Immature natural killer cell (primary cell): Measurements from ENCODE around the gene RTL1. TPM values are rescaled to one million over a fixed set of nuclear protein-coding genes. Genes with fewer than 3 reads are reported as not detected.

Experiments used
- DNase-seq, 3 donors: peaks; one replicate each; pipeline ENCODE4 v3.0.0; 2022; ENCODE audit warnings: mixed read lengths in 1 of 3
- H3K27ac Mint-ChIP-seq, 6 donors: one replicate each; pipeline ENCODE4 v1.8.0; 2020; ENCODE audit warnings: mixed read lengths in 6 of 6, mild to moderate bottlenecking in 5 of 6, inconsistent platforms in 4 of 6, moderate library complexity in 3 of 6
- H3K27me3 Mint-ChIP-seq, 3 donors: one replicate each; pipeline ENCODE4 v1.8.0; 2020 to 2021; ENCODE audit warnings: low read depth in 3 of 3, mild to moderate bottlenecking in 3 of 3, mixed read lengths in 3 of 3, moderate library complexity in 3 of 3, inconsistent platforms in 1 of 3
- H3K36me3 Mint-ChIP-seq, 3 donors: one replicate each; pipeline ENCODE4 v1.8.0; 2020; ENCODE audit warnings: mixed read lengths in 3 of 3, inconsistent platforms in 2 of 3, mild to moderate bottlenecking in 2 of 3
- H3K4me1 Mint-ChIP-seq, 2 donors: one replicate each; pipeline ENCODE4 v1.8.0; 2020; ENCODE audit warnings: inconsistent platforms in 2 of 2, mild to moderate bottlenecking in 2 of 2, mixed read lengths in 2 of 2, moderate library complexity in 1 of 2
- H3K4me3 Mint-ChIP-seq, 5 donors: one replicate each; pipeline ENCODE4 v1.8.0; 2020; ENCODE audit warnings: mild to moderate bottlenecking in 5 of 5, mixed read lengths in 5 of 5, inconsistent platforms in 3 of 5, moderate library complexity in 3 of 5
- H3K9me3 Mint-ChIP-seq, 6 donors: one replicate each; pipeline ENCODE4 v1.8.0; 2020; ENCODE audit warnings: mild to moderate bottlenecking in 6 of 6, mixed read lengths in 6 of 6, inconsistent platforms in 4 of 6, moderate library complexity in 3 of 6
- polyA plus RNA-seq, 3 donors: library from polyadenylated mRNA; unstranded; fragments of 300-500 nt; fragmentation: Illumina TruSeq; gene quantifications; one replicate each; pipeline ENCODE4 v1.2.3, GENCODE V29; 2021

The RTL1 gene
- polyA plus RNA-seq, 3 donors from 2014 or later: not detected

DNA sequence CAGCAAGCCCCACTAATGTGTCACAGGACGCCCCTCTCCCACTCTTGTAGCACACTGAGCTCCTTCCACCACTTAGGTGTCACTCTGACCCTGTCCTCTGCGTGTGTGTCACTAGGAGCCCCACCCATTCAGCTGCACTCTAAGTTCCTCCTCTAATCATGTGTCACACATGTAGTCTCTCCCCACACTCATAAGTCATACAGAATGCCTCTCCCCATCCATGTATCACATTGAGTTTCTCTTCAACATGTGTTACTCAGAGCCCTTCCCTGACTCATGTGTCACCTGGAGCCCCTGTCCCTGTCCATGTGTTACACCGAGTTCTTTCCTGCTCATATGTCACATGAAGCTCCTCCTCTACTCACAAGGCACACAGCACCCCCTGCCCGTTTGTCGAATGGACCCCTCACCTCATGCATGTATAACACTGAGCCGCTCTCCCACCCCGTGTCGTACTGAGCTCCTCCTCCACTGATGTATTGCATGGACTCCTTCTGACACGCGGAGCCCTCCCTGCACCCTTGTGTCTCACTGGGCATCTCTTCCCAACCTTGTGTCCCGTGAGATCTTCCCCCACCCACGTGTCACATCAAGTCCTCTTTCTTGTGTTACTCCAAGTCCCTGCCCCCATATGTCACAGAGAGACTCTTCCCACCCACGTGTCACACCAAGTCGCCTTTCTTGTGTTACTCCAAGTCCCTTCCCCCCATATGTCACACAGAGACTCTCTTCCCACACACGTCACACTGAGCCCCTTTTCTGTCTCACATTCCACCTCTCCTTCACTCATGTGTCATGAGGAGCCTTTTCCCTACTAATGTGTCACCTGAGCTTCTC, 31.0 kb downstream of the RTL1 start:
- Mint-ChIP-seq H3K36me3 (no peaks in the 10 kb centered on the region), H3K4me3 (no peak overlapping the region), H3K27ac (peak overlapping the region in 1 of 6 donors; percentile 2), H3K9me3 (no peaks in the 10 kb centered on the region), H3K4me1 (no peaks in the 10 kb centered on the region), H3K27me3 (peaks cover 4 to 6% (median 5%) of the 10 kb centered on the region in 3 donors)
- DNase-seq: no peak

DNA sequence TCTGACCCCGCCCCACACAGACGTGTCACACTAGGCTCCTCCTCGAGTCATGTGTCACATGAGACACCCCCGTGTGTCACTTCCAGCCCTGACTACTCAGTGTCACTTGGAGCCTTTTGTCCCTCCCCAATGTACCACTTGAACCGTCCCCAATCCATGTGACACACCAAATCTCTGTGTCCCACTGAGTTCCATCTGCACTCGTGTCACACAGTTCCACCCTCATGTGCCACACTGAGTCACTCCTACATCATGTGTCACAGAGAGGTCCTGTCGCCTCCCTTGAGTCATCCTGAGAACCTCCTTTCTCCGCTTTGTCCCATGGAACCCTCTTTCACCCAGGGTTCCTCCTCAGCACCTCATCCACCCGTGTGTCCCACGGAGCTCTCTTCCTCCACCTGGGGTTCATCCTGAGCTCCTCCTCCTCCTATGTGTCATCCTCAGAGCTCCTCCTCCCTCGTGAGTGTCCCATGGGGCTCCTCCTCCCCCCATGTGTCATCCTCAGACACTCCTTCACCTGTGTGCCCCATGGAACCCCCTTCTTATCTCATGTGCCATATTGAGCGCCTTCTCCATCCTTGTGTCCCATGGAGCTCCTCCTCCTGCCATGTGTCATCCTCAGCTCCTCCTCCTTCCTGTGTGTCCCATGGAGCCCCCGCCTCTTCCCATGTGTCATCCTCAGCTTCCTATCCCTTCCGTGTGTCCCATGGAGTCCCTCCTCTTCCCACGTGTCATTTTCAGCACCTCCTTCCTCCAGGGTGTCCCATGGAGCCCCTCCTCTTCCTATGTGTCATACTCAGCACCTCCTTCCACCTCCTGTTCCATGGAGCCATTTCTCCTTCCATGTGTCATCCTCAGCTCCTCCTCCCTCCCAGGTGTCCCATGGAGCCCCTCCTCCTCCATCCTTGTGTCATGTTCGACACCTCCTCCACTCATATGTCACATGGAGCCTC, 32.0 kb downstream of the RTL1 start:
- H3K4me3 Mint-ChIP-seq: no peak overlapping the region
- no peaks in the 10 kb centered on the region for H3K36me3 Mint-ChIP-seq
- H3K9me3 Mint-ChIP-seq: no peaks in the 10 kb centered on the region
- peaks cover 5 to 8% (median 5%) of the 10 kb centered on the region in 3 donors for H3K27me3 Mint-ChIP-seq
- no peaks in the 10 kb centered on the region for H3K4me1 Mint-ChIP-seq
- DNase-seq: no peak
- no peak overlapping the region for H3K27ac Mint-ChIP-seq

DNA sequence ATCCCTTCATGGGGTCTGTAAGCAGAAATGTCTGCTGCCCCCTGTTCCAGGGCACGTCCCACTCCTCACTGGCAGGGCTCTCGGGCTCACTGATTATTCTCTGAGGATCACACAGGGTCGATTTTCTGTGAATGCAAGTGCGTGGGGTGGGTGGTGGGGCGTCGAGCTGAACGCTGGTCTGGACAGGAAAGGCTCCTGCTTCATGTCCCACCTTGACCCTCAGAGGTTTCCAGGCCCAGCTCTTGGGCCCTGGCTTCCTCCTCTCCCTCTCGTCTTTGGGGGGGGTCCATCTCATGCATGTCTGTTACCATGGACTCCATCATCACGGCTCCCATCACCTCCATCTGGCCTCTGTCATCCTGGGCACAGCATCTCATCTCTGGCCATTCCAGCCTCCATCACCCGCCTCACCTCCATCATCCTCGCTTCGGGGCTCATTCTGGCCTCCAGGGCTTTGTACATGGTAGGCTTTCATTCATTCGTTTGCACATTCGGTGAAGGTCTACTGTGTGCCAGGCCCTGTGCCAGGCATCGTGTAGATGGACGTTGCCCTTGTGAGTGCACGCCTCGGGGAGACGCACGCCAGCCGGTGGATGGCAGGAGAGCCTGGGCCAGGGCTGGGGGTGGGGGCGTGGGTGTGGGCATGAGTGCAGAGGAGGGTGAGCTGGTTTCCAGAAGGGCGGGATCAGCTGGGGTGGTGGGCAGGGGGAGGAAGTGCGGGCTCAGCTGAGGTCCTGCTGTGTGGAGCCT, 34.7 kb downstream of the RTL1 start:
- H3K4me1 Mint-ChIP-seq: no peaks in the 10 kb centered on the region
- peaks cover 2 to 8% (median 4%) of the 10 kb centered on the region in 3 donors for H3K27me3 Mint-ChIP-seq
- H3K27ac Mint-ChIP-seq: no peak overlapping the region
- DNase-seq: no peak
- no peaks in the 10 kb centered on the region for H3K36me3 Mint-ChIP-seq
- H3K4me3 Mint-ChIP-seq: no peak overlapping the region
- no peaks in the 10 kb centered on the region for H3K9me3 Mint-ChIP-seq

DNA sequence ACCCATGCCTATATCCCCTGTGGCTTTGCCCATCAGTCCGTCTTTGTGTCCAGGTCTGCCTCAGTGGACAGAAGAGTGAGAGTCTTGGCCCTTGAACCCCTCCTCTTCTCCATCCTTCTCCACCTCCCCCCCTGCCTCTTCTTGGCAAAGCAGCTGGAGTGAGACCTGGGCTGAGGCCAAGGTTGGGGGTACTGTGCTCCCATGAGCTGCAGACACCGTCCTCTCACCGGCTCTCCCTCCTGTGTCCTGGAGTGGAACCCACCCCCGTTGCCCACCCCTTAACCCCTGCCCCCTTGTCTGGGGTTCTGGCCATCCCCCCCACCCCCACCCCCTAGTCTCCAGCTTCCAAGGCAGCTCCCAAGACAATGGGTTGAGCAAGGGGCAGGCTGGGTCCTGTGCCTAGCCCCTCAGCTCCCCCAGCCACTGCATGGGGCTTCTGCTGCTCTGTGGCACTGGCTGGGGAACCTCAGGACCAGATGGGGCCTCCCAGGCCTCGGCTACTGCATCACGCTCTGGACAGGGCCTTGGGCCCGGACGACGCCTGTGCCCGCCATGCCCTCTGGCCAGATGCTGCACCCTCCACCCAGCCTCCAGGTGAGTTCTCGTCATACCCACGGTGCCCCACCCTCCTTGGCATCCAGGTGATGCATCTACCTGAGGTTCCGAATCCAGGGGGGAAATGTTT, 35.7 kb downstream of the RTL1 start:
- Mint-ChIP-seq H3K4me3 (no peak overlapping the region), H3K27me3 (peaks cover 2 to 8% (median 2%) of the 10 kb centered on the region in 3 donors), H3K36me3 (no peaks in the 10 kb centered on the region), H3K27ac (no peak overlapping the region), H3K9me3 (no peaks in the 10 kb centered on the region), H3K4me1 (no peaks in the 10 kb centered on the region)
- DNase-seq: no peak

DNA sequence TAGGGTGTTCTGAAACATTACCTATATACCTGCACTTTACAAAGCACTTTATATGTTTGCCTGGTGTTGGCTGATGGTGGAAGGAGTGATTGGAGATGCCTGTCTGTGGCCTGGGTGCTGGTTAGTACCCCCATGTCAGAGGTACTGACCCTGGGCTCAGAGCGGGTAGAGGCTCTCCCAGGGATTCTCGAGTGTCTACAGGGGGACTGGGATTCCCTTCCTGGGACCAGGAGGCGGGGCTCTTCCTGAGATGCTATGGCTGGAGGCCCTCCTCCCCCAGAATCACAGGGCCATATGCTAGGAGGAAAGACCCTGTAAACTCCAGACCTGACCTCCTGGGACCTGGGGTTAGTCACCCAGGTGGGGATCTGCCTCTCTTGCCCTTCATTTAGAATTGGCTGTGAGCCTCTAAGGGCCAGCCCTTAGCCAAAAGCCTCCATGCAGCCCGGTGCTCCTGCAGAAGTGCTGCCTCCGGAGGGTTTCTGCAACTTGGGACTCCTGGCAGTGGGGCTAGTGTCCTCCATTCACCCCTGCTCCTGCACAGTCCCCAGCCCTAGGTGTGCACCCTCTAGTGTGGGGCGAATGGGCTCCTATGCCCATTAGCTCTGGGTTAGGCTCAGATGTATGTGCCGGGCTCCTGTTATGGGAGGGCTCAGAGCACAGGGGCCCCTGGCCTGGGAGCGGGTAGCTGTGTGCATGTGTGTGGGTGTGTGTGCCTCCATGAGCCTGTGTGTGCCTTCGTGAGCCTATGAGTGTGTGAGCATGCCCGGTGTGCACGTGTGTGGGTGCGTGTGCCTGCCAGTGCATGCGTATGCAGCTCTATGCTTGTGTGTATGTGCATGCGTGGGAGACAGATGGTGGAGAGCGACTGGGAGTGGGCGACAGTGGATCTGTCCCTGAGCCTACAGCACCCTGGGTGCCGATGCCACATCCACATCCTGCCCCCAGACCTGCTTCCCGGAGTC, 36.6 kb downstream of the RTL1 start:
- Mint-ChIP-seq H3K9me3 (no peaks in the 10 kb centered on the region), H3K36me3 (no peaks in the 10 kb centered on the region), H3K27me3 (peaks cover 2 to 5% (median 2%) of the 10 kb centered on the region in 3 donors), H3K4me3 (no peak overlapping the region), H3K27ac (no peak overlapping the region), H3K4me1 (no peaks in the 10 kb centered on the region)
- DNase-seq: no peak

DNA sequence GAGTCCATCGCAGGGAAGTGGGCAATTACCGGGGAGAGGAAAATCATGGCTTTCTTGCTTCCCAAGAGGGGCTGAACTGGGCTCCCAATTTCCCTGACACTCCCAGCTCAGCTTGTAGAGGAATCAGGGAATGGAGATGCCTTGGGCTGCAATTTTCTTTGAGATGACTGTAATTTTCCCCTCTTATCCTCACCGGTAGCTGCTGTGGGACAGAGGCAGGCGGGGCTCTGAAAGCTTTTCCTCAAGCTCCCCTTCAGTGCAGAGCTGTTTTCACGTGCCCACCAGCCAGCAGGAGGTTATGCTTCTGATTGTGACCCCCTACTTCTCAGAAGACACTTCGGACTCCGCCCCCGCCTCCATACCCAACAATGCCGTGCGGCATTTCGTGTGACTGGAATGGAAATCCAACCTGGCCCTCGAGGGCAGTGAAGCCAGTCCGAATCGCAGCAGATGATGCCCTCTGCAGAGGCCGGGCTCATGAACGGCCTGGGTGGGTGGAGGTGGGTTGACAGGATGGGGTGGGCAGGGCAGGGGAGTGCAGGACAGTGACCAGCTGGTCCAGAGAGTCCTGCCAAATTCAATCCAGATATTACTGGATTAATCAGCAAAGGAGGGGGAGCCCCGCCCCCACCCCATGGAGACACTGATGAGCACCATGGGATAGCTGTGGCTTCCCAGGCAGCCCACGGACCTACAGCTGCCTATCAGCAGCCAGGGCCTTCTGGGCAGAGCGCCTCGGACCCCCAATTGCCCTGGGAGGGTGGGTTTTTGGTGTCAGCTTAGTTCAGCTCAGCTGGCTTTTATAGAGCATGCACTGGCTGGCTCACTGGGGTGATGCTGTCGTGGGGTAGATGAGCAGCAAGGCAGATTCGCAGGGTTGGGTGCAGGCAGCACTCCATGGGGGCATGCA, 37.6 kb downstream of the RTL1 start:
- DNase-seq: no peak
- H3K36me3 Mint-ChIP-seq: no peaks in the 10 kb centered on the region

DNA sequence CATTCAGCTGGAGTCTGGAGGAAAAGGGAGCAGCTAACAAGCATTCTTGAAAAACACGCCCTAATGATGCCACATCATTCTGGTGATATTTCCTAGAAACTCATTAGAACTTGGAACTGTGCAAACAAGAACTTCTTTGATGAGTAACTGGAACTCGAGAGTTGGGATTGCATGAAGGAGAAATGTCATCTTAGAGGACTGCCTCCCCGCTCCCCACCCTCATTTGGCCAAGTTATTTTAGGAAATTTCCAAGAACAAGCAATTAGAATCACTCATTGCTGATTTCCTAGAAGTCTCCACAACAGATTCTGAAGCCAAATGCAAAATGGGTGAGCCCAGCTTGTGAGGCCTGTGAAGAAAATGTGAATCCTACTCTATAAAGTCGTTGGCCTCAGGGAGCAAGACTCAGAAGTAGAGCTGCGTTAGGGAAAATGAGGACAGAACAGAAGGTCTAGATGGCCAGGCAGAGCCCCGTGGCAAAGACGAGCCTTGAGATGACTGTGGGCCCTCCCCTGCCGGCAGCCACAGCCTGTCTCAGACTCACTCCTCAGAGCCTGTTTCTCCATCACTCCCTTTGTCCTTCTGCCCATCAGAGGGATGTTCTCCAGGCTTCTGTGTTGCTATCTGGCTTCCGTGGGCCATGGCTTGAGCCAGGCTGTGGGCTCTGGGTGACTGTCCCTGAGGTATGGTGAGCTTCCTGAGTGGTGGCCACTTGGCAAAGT, 38.4 kb downstream of the RTL1 start:
- Mint-ChIP-seq H3K4me3 (no peak overlapping the region), H3K9me3 (peaks cover 0 to 2% (median 0%) of the 10 kb centered on the region in 6 donors), H3K27me3 (peaks cover 1 to 4% (median 2%) of the 10 kb centered on the region in 3 donors), H3K4me1 (no peaks in the 10 kb centered on the region), H3K36me3 (no peaks in the 10 kb centered on the region), H3K27ac (no peak overlapping the region)
- no peak for DNase-seq

More for the DNA sequence above, 37.6 kb downstream of the RTL1 start:
- Mint-ChIP-seq H3K4me3 (no peak overlapping the region), H3K9me3 (no peaks in the 10 kb centered on the region), H3K4me1 (no peaks in the 10 kb centered on the region), H3K27me3 (peaks cover 1 to 2% (median 2%) of the 10 kb centered on the region in 3 donors), H3K27ac (no peak overlapping the region)

DNA sequence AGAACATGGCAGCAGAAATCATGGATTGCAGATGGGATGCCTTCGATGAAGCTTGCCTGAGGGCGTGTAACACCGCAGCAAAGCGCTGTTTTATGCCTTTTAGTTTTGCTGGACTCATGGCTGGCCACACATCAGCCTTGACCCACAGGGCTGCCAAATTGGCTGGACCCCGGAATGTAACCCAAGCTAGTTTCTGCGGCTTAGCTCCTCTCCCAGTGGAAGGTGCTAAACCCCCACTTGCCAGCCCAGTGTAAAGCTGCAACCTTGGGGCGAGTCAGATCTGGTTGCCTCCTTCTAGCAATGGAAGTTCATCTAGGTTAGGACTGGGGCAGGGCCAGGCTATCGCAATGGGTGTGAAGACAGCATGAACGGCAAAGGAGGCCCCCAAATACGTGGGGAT, 39.3 kb downstream of the RTL1 start:
- Mint-ChIP-seq H3K9me3 (peaks cover 0 to 2% (median 0%) of the 10 kb centered on the region in 6 donors), H3K36me3 (no peaks in the 10 kb centered on the region), H3K27me3 (peaks cover 2 to 4% (median 3%) of the 10 kb centered on the region in 3 donors), H3K4me3 (no peak overlapping the region), H3K4me1 (no peaks in the 10 kb centered on the region), H3K27ac (no peak overlapping the region)
- no peak for DNase-seq

DNA sequence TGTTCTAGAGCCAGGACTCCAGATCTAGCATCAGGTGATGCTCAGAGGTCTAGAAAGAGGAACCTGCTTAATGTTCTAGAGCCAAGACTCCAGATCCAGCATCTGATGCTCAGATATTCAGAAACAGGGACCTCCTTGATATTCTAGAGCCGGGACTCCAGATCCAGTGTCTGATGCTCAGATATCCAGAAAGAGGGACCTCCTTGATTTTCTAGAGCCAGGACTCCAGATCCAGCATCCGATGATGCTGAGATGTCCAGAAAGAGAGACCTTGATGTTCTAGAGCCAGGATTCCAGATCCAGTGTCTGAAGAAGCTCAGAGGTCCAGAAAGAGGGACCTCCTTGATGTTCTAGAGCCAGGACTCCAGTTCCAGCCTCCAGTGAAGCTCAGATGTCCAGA, 40.7 kb downstream of the RTL1 start:
- Mint-ChIP-seq H3K9me3 (peaks cover 0 to 2% (median 0%) of the 10 kb centered on the region in 6 donors), H3K4me3 (no peak overlapping the region), H3K27me3 (peaks cover 0 to 4% (median 3%) of the 10 kb centered on the region in 3 donors), H3K4me1 (no peaks in the 10 kb centered on the region), H3K36me3 (no peaks in the 10 kb centered on the region), H3K27ac (no peak overlapping the region)
- DNase-seq: no peak

DNA sequence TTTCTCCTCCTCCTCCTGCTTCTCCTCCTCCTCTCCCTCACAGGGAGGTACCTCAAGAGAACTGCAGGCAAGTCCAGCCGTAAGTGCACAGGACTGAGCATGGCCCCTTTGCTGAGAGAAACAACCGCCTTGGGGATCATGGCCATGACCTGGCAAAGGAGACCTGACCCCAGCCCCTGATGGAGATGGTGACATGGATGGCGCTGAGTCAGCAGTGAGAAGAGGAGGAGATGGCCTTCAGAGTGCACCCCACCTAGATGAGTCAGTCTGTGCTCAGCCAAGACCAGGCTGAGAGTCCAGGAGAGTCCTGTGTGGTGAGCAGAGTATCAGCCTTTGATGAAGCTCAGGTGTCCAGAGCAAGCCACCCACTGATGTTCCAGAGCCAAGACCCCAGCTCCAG, 41.2 kb downstream of the RTL1 start:
- Mint-ChIP-seq H3K27me3 (peaks cover 0 to 3% (median 2%) of the 10 kb centered on the region in 3 donors), H3K4me1 (no peaks in the 10 kb centered on the region), H3K27ac (no peak overlapping the region), H3K9me3 (peaks cover 0 to 2% (median 0%) of the 10 kb centered on the region in 6 donors), H3K4me3 (no peak overlapping the region), H3K36me3 (no peaks in the 10 kb centered on the region)
- no peak for DNase-seq

DNA sequence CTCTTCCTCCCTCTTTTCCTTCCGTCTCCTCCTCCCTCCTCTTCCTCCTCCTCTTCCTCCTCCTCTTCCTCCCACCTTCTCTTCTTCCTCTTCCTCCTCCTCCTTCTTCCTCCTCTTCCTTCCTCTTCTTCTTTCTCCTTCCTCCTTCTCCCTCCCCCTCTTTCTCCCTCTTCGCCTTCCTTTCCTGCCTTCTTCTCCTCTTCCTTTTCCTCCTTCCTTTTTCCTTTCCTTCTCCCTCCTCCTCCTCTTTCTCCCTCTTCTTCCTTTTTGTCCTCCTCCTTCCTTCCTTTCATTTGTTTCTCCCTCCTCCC, 41.6 kb downstream of the RTL1 start:
- H3K4me1 Mint-ChIP-seq: no peaks in the 10 kb centered on the region
- H3K27me3 Mint-ChIP-seq: peaks cover 0 to 2% (median 2%) of the 10 kb centered on the region in 3 donors
- no peak overlapping the region for H3K4me3 Mint-ChIP-seq
- H3K36me3 Mint-ChIP-seq: no peaks in the 10 kb centered on the region
- DNase-seq: no peak
- H3K9me3 Mint-ChIP-seq: peaks cover 0 to 2% (median 0%) of the 10 kb centered on the region in 6 donors
- no peak overlapping the region for H3K27ac Mint-ChIP-seq
